H1 (cell line): Measurements from ENCODE around the gene TBPL2.
"Not testable (repeated sequence)": the region's sequence is repeated elsewhere in the genome, so short reads cannot be mapped to it uniquely, and the experiment has no call there.

Experiments
- BRCA1 ChIP-seq: IDR thresholded peaks from 2 replicates; pipeline ENCODE4 v1.6.1; 2012; ENCODE audit warnings: low read depth, low read length, improper control_type of control experiment
- EP300 ChIP-seq, 2 experiments: IDR thresholded peaks; 1 replicate in 1 of 2; 2 replicates in 1 of 2; pipeline ENCODE4 v1.6.1; 2011 to 2012; ENCODE audit warnings: low read depth in 2 of 2, low read length in 2 of 2, mild to moderate bottlenecking in 2 of 2, borderline replicate concordance in 1 of 2, inconsistent platforms in 1 of 2, moderate library complexity in 1 of 2
- EZH2 ChIP-seq: fragments of 200-600 bp; sonication (generic); IDR thresholded peaks from 2 replicates; pipeline ENCODE4 v1.7.1; 2012; ENCODE audit warnings: low read depth, mild to moderate bottlenecking, moderate library complexity, low read length, inconsistent platforms; ENCODE audit not compliant: severe bottlenecking
- POLR2A ChIP-seq, 2 experiments: IDR thresholded peaks; 1 replicate in 1 of 2; 2 replicates in 1 of 2; pipeline ENCODE4 v1.6.1; 2011; ENCODE audit warnings: low read depth in 2 of 2, low read length in 2 of 2, mild to moderate bottlenecking in 2 of 2; ENCODE audit errors: control extremely low read depth in 1 of 2
- POLR2AphosphoS5 ChIP-seq: IDR thresholded peaks from 2 replicates; pipeline ENCODE4 v1.6.1; 2011; ENCODE audit warnings: low read depth, low read length
- RAD21 ChIP-seq, 2 experiments: IDR thresholded peaks in 1 of 2; conservative IDR thresholded peaks in 1 of 2; 2 replicates each; pipeline ENCODE4 v1.6.1; 2011; ENCODE audit warnings: low read depth in 2 of 2, low read length in 2 of 2, improper control_type of control experiment in 1 of 2, inconsistent platforms in 1 of 2, mild to moderate bottlenecking in 1 of 2, moderate library complexity in 1 of 2
- RNF2 ChIP-seq: fragments of 200-900, 300-1000 bp; sonication (generic); IDR thresholded peaks from 2 replicates; pipeline ENCODE4 v1.7.1; 2016; ENCODE audit warnings: borderline replicate concordance, low read depth, mild to moderate bottlenecking, antibody characterized with exemption, low read length; ENCODE audit not compliant: poor library complexity, severe bottlenecking; ENCODE audit errors: missing control alignments
- SUZ12 ChIP-seq: fragments of 200-600 bp; sonication (generic); IDR thresholded peaks from 2 replicates; pipeline ENCODE4 v1.6.1; 2012; ENCODE audit warnings: mild to moderate bottlenecking, inconsistent platforms, low read length, moderate library complexity, mixed read lengths
- TF ChIP-seq, protein P1 (sequence below), 3 experiments: IDR thresholded peaks; 1 replicate in 2 of 3; 2 replicates in 1 of 3; pipeline versions ENCODE4 v1.5.1 to v1.6.1; 2011; ENCODE audit warnings: low read length in 3 of 3, mild to moderate bottlenecking in 3 of 3, inconsistent platforms in 2 of 3, low read depth in 1 of 3, moderate library complexity in 1 of 3; ENCODE audit not compliant: insufficient read depth in 1 of 3; ENCODE audit errors: control extremely low read depth in 1 of 3
- TF ChIP-seq, protein P2 (sequence below): IDR thresholded peaks from 2 replicates; pipeline ENCODE4 v1.6.1; 2011; ENCODE audit warnings: low read depth, mild to moderate bottlenecking, low read length; ENCODE audit not compliant: insufficient read depth

DNA sequence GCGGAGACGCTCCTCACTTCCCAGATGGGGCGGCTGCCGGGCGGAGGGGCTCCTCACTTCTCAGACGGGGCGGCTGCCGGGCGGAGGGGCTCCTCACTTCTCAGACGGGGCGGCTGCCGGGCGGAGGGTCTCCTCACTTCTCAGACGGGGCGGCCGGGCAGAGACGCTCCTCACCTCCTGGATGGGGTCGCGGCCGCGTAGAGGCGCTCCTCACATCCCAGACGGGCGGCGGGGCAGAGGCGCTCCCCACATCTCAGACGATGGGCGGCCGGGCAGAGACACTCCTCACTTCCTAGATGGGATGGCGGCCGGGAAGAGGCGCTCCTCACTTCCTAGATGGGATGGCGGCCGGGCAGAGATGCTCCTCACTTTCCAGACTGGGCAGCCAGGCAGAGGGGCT, 16.0 kb upstream of the TBPL2 start:
- TF ChIP-seq RAD21 (IDR thresholded peaks at IDR 0.05 in 1 of 2, conservative IDR thresholded peaks at IDR 0.05 in 1 of 2; ENCODE audit: low read depth in 2 of 2, low read length in 2 of 2); POLR2A (IDR thresholded peaks at IDR 0.05; ENCODE audit: control extremely low read depth in 1 of 2, low read depth in 2 of 2, low read length in 2 of 2); POLR2AphosphoS5; BRCA1; RNF2; EP300 (IDR thresholded peaks at IDR 0.05; ENCODE audit: borderline replicate concordance in 1 of 2, low read depth in 2 of 2, low read length in 2 of 2); EZH2; SUZ12: not testable (repeated sequence)
- TF ChIP-seq, protein P1, sequence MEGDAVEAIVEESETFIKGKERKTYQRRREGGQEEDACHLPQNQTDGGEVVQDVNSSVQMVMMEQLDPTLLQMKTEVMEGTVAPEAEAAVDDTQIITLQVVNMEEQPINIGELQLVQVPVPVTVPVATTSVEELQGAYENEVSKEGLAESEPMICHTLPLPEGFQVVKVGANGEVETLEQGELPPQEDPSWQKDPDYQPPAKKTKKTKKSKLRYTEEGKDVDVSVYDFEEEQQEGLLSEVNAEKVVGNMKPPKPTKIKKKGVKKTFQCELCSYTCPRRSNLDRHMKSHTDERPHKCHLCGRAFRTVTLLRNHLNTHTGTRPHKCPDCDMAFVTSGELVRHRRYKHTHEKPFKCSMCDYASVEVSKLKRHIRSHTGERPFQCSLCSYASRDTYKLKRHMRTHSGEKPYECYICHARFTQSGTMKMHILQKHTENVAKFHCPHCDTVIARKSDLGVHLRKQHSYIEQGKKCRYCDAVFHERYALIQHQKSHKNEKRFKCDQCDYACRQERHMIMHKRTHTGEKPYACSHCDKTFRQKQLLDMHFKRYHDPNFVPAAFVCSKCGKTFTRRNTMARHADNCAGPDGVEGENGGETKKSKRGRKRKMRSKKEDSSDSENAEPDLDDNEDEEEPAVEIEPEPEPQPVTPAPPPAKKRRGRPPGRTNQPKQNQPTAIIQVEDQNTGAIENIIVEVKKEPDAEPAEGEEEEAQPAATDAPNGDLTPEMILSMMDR (IDR thresholded peaks at IDR 0.05; ENCODE audit: control extremely low read depth in 1 of 3, insufficient read depth in 1 of 3, low read depth in 1 of 3, low read length in 3 of 3), result not testable (repeated sequence)
- TF ChIP-seq, protein P2, sequence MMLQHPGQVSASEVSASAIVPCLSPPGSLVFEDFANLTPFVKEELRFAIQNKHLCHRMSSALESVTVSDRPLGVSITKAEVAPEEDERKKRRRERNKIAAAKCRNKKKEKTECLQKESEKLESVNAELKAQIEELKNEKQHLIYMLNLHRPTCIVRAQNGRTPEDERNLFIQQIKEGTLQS, result not testable (repeated sequence)
